CD4-positive, alpha-beta T cell treated with Interleukin-1 beta for 1 hour (primary cell): ENCODE measurements around the gene TCP11.

Experiments used
- DNase-seq, 2 donors: peaks; one replicate each; pipeline ENCODE4 v3.0.0-alpha.2; 2020 to 2022

TCP11 gene

DNA sequence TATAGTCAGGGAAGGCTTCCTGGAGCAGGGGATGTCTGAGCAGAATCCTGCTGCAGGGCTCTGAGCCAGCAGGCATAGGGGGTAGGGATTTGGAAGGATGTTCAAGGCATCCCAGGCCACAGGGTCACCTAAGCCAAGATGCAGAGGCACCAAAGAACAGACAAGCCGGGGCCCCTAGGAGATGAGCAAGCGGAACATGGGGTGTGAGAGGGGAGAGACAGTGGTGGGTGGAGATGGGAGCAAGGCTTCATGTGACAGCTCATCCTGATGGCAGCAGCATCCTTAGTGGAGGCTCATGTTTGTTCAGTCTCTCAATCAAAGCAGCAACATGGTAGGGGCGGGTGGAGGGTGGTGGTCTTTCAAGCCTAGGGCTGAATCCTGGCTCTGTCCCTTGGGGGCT is 29.8 kb upstream of the TCP11 start:
- DNase-seq: no peak

DNA sequence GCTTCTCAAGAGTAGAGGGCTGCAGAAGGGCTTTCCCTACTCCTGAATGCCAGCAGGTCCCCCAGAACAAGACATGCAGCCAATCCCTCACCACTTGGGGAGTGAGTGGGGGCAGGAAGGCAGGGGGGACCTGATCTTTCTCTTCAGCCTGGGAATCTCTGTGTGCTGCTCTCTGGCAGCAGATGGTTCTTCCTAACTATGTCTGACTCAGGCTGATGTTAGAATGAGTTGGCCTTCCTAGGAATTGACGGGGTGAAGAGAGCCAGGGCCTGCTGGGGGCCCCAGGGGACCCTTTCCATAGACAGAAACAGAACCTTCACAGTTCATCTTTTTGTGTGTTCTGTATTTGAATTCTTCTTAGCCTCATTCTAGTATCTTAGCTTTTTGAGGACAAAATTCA is 29.0 kb upstream of the TCP11 start:
- no peak for DNase-seq

DNA sequence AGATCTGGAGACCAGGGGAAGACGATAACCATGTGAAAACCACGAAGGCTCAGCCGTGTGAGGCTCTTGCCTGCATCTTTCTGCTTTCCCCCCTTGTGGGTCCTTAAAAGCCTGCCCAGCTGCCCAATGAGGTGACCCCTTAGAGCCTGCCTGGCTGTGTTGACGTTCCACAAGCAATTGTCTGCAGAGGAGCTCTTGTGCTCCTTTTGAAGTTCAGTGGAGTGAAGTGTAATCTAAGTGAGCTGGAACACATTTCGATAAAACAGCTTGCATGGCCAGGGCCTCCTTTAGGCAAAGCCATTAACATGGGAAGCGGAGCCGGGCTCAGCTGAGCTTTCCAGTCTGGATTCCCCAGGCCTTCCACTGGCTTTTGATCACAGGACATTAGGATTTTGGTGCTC is 27.3 kb upstream of the TCP11 start:
- no peak for DNase-seq

DNA sequence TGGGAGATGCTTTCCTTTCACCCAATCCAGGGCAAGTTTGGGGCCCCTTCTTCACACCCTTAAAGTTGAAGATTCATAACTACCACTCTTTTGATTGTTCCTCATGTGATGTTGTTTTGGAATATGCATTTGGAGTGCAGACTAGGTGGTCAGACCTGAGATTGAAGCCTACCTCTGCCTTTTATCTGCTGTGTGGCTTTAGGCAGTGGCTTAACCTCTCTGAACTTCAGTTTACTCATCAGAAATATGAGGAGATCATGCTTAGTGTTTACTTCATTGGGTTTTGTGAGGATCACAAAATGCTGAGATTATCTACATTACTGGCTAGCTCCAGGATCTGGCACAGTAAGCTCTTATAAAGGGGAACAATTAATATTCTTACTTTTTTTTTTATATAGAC is 26.4 kb upstream of the TCP11 start:
- DNase-seq: no peak

DNA sequence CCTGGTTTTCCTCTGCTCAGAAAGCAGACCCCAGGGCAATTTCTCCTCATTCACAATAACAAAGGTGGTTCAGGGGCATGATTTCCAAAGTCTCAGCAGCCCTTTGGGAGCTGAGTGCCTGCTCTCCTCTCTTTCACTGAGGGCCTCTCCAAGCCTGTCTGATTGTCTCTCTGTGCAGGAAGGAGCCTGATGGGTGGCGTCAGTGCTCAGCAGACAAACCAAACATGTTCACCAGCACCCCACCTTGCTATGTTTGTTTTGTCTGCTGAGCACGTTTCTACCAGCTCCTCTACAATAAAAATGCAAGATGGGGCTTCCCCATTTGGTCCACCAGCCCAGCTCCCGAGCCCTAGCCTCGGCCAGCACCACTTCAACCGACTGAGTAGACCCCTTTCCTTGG is 25.4 kb upstream of the TCP11 start:
- DNase-seq: no peak

DNA sequence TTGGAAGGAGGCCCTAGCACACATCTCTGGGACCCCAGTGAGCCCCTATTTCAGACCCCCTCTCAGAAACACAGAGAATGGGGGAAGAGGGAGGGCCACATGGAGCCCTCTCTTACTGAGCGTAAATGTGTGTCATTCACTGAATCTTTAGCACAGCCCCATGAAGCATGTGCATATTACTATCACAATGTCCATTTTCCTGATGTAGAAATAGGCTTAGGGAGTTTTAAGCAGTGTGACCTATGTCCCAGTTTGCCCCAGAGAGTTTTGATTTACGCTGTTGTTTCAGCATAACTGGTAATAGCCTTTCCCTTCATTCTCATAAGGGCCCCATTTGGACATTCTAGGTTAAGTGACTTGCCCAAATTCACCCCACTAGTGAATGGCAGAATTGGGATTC is 25.0 kb upstream of the TCP11 start:
- no peak for DNase-seq

DNA sequence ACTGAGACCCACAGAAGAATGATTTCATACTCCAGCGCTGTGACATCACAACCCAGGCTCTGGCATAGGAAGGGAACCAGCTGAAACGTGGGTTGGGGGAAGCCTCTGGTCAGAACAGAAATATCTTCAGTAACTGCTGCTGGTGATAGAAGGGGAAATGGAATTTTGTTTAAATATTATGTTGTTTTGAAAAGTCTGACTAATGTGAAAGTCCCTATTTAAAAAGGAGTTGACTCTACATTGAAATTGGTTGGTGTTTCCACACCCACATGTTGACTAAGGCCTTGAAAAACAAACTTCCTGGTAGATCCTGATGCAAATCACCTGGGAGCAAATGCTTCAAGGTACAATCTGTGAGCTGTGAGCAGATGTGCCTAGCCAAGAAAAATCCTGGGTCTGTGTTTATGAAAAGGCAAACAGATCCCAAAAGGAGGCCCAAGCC is 24.5 kb upstream of the TCP11 start:
- DNase-seq: no peak

DNA sequence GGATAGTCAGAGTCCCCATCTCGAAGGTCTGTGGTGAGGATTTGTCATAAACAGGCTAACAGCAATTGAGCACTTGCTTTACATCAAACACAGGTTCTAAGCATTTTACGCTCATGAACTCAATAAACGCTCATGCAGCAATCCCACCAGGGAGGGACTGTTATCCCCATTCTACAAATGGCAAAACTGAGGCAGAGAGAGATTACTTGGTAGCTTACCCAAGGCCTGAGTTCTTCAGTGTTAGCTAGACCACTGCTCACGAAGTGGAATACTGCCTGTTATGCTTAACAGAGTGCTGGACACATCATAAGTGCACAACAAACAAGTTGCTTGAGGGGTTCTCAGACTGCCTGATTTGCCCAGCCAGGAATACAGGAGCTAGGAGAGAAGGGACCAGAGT is 23.7 kb upstream of the TCP11 start:
- no peak for DNase-seq

DNA sequence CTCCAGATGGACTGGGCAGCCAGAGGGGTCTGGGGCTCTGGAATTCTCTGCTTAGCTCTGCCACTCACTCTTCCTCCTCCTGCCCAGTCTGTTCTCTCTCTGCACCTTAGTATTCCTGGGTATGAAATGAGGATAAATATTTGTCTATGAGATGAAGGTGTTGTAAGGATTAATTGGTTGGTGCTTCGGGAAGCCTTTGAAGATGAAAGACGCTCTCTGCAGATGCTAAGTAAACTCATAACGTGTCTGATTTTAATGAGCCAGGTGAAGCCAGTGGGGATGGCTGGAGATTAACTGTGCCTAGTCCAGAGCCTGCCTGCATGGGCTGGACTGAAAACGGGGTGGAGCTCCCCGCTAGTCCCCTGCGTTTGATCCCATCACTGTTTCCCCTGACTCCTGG is 23.1 kb upstream of the TCP11 start:
- DNase-seq: no peak

DNA sequence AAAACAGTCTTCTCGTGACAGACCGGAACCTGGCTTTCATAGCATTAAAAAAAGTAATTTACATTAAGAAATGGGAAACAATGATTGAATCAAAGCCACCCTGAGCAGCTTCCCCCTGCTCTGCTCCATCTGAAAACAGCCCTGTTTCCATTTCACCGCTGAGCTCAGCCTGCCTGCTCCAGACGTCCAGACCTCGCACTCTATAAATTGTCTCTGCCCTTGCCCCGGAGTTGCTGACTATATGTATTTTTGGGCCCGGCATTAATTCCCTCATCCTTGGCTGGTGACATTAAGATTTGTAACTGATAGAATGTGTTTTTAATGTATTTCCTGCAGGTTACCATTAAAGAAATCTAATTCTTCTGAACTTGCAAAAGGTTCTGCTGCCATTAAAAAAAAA is 22.7 kb upstream of the TCP11 start:
- DNase-seq: no peak

DNA sequence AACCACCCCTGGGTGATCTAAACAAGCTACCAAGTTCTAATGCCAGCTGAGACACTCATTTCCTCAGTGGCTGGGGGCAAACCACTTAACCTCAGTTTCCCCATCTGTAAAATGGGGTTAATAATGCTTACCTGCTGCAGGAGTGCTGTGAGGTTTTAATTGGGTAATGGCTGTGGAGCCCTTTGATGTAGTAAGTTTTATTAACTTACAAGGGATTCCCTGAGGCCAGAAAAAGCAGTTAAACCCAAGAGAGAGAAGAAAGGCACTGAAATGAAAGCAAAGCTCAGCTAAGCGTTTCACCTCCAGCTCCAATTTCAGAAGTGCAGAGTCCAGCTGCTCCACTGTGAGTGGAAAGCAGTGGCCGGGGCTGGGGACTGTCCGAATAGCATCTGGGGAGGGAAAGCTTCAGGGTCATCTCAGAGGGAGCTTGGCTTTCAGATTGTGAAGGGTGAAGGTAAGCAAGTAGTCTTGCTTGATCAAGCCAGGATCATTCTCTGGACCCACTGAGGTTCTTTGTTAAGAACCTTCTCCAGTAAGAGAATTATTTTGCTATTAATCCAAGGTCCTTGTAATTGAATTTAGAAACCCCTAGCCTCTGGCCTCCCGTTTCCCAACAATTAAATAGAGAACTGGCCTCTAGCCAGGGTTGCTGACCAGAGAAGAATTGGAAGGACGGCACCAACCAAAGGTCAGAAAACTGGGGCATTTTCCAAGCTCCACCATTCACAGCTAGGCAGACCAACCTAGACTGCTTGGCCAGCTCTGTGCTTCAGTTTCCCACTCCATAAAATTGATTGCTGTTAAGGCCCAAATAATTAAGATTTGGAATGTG is 20.9 kb upstream of the TCP11 start:
- no peak for DNase-seq

DNA sequence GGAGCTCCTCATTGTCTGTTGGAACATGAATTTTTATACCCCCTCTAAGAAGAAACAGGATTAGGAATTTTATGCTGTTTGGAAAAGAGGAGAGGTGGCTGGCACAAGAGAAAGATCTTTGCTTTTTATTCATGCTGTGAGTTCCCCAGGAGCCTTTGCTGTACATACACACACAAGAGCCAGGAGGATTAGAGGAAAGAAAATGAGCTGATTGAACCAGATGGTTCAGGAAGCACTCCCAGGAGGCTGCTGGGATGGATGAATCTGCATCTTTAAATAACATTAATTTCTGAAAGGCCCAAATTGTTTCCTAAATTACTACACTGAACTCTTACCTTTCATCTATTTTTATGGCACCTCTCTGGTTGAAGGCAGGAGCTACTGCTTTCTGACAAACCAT is 20.1 kb upstream of the TCP11 start:
- no peak for DNase-seq

DNA sequence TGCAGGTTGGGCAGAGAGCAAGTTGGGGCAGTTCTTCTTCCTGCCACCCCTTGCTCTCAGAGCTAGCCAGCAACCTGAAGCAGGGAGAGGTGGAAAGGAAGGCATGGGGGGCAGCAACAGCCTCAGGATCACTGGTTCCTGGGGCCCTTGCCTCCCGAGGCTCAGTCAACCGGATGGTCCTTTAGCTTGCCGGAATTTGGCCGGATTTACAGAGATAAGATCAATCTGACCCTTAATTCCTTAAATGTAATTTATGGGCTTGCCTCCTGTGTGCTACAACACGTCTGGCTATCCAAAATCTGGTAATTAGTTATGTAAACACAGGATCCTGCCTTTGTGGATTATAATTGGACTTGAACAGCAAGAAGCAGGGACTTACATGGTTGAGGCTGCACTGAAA is 19.5 kb upstream of the TCP11 start:
- DNase-seq: no peak

DNA sequence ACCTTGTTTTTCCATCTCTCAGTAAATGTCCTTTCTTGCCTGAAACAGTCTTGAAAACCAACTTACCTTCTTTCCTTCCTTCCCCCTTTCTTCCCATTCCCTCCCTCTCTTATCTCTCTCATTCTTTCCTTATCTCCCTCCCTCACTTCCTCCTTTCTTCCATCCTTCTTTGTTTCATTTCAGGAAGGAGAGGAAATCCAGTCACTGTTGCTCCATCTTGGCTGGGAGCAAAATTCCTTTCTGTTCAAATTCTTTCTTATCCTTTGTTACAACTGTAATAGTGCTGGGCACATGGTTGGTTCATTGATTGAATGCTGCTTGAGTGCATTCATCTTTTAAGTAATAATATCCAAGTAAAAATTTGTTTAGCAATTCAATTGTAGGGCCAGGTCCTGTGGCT is 17.4 kb upstream of the TCP11 start:
- DNase-seq: no peak

DNA sequence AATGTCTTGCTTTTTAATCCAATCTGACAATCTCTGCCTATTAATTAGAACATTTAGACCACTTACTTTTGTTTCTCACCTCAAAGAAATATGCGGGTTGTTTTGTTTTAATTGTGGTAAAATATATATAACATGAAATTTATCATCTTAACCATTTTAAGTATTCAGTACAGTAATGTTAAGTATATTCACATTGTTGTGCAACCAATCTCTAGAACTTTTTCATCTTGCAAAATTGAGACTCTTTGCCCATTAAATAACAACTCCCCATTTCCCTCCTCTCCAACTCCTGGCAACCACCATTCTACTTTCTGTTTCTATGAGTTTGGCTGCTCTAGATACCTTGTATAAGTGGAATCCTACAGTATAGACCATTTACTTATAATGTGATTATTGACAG is 13.8 kb upstream of the TCP11 start:
- DNase-seq: no peak

DNA sequence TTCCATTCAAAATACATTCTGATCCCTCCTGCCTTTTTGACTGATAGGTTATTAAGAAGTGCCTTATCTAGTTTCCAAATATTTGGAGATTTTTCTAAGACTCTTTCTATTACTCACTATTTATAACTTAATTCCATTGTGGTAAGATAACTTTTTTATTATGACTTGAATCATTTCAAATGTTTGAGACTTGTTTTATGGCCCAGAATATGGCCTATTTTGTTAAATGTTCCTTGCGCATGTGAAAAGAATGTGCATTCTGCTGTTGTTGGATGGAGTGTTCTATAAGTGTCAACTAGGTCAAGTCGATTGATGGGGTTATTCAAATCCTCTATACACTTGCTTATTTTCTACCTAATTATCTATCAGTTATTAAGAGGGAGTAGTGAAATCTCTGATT is 13.1 kb upstream of the TCP11 start:
- no peak for DNase-seq

DNA sequence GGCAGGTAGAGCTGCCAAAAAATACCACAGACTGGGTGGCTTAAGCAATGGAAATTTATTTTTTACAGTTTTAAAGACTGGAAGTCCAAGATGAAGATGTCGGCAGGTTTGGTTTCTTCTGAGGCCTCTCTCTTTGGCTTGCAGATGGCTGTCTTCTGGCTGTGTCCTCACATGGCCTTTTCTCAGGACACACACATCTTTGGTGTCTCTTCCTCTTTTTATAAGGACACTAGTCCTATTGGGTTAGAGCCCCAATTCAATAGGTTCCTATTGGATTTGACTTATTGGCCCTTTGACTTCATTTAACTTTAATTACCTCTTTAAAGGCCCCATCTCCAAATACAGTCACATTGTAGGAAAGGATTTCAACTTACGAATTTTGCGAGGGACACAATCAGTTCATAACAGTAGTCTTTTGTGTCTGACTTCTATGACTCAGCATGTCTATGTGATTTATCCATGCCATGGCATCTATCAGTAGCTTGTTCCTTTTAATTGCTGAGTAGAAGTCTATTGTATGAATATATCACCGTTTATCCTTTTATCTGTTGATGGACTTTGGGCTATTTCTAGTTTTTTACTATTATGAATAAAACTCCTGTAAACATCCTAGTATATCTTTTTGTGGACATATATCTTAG is 11.0 kb upstream of the TCP11 start:
- DNase-seq: no peak

DNA sequence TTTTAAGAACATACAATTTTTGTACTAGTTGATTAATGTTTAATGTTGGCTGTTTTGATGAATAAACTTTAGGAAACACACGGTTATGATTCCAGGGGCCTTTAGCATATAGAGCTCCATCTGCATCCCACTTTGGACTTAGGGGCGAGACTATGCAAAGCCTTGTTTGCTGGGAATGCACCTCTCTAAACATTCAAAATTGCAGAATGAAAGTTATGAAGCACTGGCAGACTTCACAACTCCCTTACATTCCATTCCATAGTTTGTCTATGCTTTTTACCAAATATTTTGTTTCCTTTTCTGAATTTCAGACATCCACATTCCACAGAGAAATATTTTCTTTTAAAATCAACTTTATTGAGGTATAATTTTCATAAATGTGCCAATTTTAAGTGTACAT is 10.3 kb upstream of the TCP11 start:
- DNase-seq: no peak

DNA sequence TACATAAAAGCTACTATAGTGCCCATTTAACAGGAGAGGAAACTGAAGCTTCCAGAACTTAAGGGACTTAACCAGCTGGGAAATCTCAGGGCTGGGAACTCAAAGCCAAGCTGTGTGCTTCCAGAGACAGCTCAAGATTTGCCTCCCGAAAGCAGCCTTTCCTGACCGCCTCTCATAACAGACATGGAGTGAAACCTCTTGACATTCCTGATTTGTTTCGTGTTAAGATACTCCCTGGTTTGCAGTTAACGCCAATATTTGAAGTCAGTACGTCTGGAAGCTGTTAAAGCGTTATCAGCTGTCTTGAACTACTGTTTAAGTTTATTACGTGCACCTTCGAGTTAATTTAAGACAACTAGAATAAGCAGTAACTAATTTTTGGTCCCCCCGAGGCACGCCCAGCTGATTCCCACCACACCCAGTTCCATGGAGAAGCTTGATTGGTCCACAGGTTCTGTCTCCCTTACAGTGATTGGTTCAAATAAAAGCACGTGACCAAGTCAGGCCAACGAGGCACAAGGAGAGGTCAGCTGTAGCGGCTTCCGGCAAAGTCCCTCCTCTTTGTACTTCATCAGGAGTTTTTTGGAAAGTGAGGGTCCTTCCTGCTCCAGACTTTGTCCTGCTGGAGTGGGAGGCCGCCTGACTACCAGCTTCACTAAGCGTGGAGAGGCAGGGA is 8.9 kb upstream of the TCP11 start:
- no peak for DNase-seq

DNA sequence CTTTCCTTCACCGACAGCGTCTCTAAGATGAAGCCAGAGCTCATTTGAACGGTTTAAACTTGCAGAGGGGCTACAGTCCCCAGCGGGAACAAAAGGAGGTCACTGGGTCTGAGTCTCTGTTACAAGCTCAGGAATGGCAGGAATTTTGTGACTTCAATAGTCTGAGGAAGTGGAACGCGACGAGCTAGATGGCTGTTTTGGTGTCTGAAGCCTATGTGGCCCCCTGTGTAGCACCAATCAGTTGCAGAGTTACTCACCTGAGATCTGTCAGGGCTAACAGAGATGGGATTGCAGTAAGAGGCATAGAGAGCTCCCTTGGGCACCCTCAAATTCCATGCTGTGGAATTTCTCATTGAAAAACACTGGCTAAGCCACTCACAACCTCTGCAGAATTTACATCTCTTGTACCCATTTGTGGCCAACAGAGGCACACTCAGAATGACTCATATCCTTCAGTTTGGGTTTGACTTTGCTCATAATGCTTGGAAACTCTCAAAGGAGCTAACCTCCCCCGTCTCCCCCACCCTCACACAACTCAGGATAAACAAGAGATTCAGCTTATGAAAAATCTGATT is 7.1 kb upstream of the TCP11 start:
- no peak for DNase-seq

DNA sequence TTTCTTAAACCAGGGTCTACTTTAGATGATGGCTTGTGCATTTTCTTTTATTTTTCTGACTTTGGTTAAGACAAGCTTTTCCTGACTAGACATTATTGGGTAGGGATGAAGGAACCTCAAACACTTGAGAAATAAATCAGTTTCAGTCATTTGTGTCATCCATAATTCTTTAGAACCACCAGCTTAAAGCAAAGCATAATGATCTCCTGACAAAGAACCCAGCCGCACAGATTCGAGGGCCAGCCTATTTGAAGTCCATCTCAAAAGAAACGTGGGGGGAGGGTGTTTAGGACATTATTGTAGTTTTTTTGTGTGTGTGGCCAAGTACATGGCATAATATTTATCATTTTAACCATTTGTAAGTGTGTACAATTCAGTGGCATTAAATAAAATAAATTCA is 6.3 kb upstream of the TCP11 start:
- DNase-seq: no peak

DNA sequence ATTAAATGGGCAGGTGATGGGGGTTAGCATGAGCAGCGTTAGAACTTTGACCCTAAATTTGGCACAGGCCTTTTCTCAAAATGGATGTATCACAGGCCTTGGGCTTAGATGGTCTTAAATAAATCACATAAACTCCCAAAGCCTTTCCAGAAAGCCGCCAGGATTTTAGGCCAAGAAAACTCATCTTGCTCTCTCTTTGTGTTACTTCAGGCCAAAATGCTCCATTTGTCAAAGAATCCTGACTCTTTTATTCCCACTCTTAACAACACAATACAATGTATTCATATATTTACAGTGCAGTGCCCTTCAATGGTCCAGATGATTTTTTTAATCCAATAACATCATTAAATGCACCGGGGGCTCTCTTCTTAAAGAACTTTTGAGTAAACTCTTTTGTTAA is 5.9 kb upstream of the TCP11 start:
- no peak for DNase-seq

DNA sequence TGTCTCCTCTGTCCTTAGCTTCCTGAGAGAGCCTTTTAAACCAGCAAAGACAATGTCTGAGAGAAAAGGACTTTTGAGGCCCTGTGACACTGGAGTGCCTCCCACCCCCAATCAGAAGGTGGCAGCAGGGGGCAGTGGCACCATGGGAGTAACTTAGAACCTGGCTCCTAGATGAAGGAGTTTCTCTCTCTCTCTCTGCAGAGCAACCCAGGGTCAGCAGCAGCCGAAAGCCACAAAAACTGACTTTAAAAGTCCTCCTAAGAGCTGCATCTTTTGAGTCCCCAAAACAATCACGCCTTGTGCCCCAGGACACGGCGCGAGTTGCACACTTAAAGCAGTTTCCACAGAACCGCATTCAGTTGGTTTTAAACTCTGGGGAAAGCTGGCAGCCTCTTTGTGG is 5.3 kb upstream of the TCP11 start:
- peak in 1 of 2 donors; percentile 17 for DNase-seq

DNA sequence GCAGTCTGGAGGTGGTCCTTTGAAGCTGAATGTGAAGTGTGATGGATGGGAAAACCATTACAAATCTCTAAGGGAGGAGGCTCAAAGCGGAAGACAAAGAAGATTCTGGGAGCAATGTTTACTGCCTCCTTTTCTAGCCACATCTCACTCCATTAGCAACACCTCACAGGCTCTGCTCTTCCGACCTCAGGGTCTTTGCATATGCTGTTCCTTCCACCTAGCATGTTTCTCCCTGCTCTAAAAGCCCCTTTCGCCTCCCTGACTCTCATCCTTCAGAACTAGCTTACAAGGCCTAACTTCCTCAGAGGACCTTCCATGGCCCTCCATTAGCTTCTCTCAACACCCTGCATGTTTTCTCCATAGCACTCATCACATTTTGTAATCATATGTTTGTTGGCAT is 4.6 kb upstream of the TCP11 start:
- no peak for DNase-seq
